Upper lobe of left lung (tissue), 4 donors: Measurements from ENCODE around the gene SNX14.

Experiments
- CTCF ChIP-seq, 6 experiments: fragments of 450-650 bp in 4 of 6; fragments of 200-600 bp in 2 of 6; sonication (generic) in 2 of 6; IDR thresholded peaks; one replicate each; pipeline ENCODE4 v1.5.1; 2016 to 2019; ENCODE audit warnings: antibody characterized with exemption in 6 of 6
- POLR2A ChIP-seq, 4 donors: fragments of 450-650 bp; IDR thresholded peaks; one replicate each; pipeline ENCODE4 v1.5.1; 2016 to 2017; ENCODE audit warnings: antibody characterized with exemption in 4 of 4, mild to moderate bottlenecking in 2 of 4

- TF ChIP-seq CTCF (IDR thresholded peaks at IDR 0.05) (no peak), POLR2A (IDR thresholded peaks at IDR 0.05) (no peak)
Observed at GRCh38 chr6:85506441-85507093, 87.1 kb downstream of the SNX14 start.
